ENCODE data around the gene PSMB2.

Gene PSMB2

GRCh38 chr1:35642471-35642955, 1.2 kb upstream of the PSMB2 start:
- no peak for DNase-seq (ENCODE audit: low read depth in 2 of 2)

GRCh38 chr1:35640380-35641232, 720 bp downstream of the PSMB2 start:
- DNase-seq (ENCODE audit: low read depth in 2 of 2): no peak

- DNase-seq (ENCODE audit: low read depth in 2 of 2): no peak
Observed at GRCh38 chr1:35637401-35637809, 3.9 kb downstream of the PSMB2 start.

- DNase-seq (ENCODE audit: low read depth in 2 of 2): no peak
Observed at GRCh38 chr1:35633547-35633946, 7.8 kb downstream of the PSMB2 start.

- no peak for DNase-seq (ENCODE audit: low read depth in 2 of 2)
Observed at GRCh38 chr1:35631396-35631795, 9.9 kb downstream of the PSMB2 start.

- DNase-seq (ENCODE audit: low read depth in 2 of 2): no peak
Observed at GRCh38 chr1:35629051-35629450, 12.3 kb downstream of the PSMB2 start.

- DNase-seq (ENCODE audit: low read depth in 2 of 2): no peak
Observed at GRCh38 chr1:35623832-35624231, 17.5 kb downstream of the PSMB2 start.

GRCh38 chr1:35622510-35623178, 18.7 kb downstream of the PSMB2 start:
- DNase-seq (ENCODE audit: low read depth in 2 of 2): no peak

GRCh38 chr1:35619237-35620121, 21.8 kb downstream of the PSMB2 start:
- no peak for DNase-seq (ENCODE audit: low read depth in 2 of 2)

GRCh38 chr1:35615440-35615839, 25.9 kb downstream of the PSMB2 start:
- DNase-seq (ENCODE audit: low read depth in 2 of 2): no peak

- DNase-seq (ENCODE audit: low read depth in 2 of 2): no peak
Observed at GRCh38 chr1:35611655-35612054, 29.7 kb downstream of the PSMB2 start.

GRCh38 chr1:35605867-35606182, 35.5 kb downstream of the PSMB2 start:
- no peak for DNase-seq (ENCODE audit: low read depth in 2 of 2)

- no peak for DNase-seq (ENCODE audit: low read depth in 2 of 2)
Observed at GRCh38 chr1:35605071-35605866, 36.1 kb downstream of the PSMB2 start.

GRCh38 chr1:35603941-35604340, 37.4 kb downstream of the PSMB2 start:
- DNase-seq (ENCODE audit: low read depth in 2 of 2): no peak

- no peak for DNase-seq (ENCODE audit: low read depth in 2 of 2)
Observed at GRCh38 chr1:35603468-35603867, 37.9 kb downstream of the PSMB2 start.

GRCh38 chr1:35600593-35600992, 40.7 kb downstream of the PSMB2 start:
- DNase-seq (ENCODE audit: low read depth in 2 of 2): no peak

- DNase-seq (ENCODE audit: low read depth in 2 of 2): no peak
Observed at GRCh38 chr1:35599411-35599810, 41.9 kb downstream of the PSMB2 start.

- no peak for DNase-seq (ENCODE audit: low read depth in 2 of 2)
Observed at GRCh38 chr1:35598895-35599294, 42.4 kb downstream of the PSMB2 start.

GRCh38 chr1:35597870-35598269, 43.5 kb downstream of the PSMB2 start:
- no peak for DNase-seq (ENCODE audit: low read depth in 2 of 2)

GRCh38 chr1:35595684-35596083, 45.6 kb downstream of the PSMB2 start:
- DNase-seq (ENCODE audit: low read depth in 2 of 2): no peak

GRCh38 chr1:35594005-35594760, 47.1 kb downstream of the PSMB2 start:
- no peak for DNase-seq (ENCODE audit: low read depth in 2 of 2)

Data from stimulated activated CD8-positive, alpha-beta memory T cell treated with anti-CD3 and anti-CD28 coated beads, Interleukin-2, amount 100 ng/mL, for 1 hour (primary cell).